Adipose tissue (tissue), 3 donors: ENCODE data around the gene MMP3. TPM values are rescaled to one million over a fixed set of nuclear protein-coding genes. Genes with fewer than 3 reads are reported as not detected.

Experiments
- H3K27ac ChIP-seq: one replicate; pipeline ENCODE4 v1.5.1; 2013; ENCODE audit warnings: low read depth, low read length
- WGBS, 3 donors: extraction: QIAGEN DNeasy Blood & Tissue Kit; methylation state at CpG; one replicate each; pipeline ENCODE4 v1.1.7; 2013; 5-methylcytosine and 5-hydroxymethylcytosine counted together
- polyA plus RNA-seq, 3 donors: library from polyadenylated mRNA; stranded (reverse); fragments of 200-250 nt; gene quantifications; one replicate each; pipeline ENCODE4 v1.2.3, GENCODE V29; 2013
- donor health status: healthy with polysubstance abuse.
- donor health status: Bipolar disorder and iron deficiency.
- donor health status: healthy.

MMP3 gene
- polyA plus RNA-seq, 3 donors, result 0.34 to 0.77 TPM; not detected in 1

GRCh38 chr11:102799681-102800340 is 43.6 kb downstream of the MMP3 start:
- H3K27ac ChIP-seq, result no peak overlapping the region
- WGBS, 3 donors, result 62 to 68% (median 65%) methylated on average over 6 of the region's 6 CpGs

- H3K27ac ChIP-seq, result no peak within 1 kb of the TSS
- 85 to 93% (median 90%) methylated on average over 7 of the region's 7 CpGs for WGBS, 3 donors
Observed at GRCh38 chr11:102798012-102798746, 45.2 kb downstream of the MMP3 start, which contains the start of gene MMP1. TSS of gene MMP1 (minus strand) at chr11:102798160. CDS start at chr11:102798092, 68 bp downstream.

GRCh38 chr11:102794382-102794781 is 49.0 kb downstream of the MMP3 start:
- H3K27ac ChIP-seq, result no peak overlapping the region

- H3K27ac ChIP-seq, result no peak overlapping the region
- WGBS, 3 donors, result 83 to 87% (median 86%) methylated on average over 6 of the region's 6 CpGs
Observed at GRCh38 chr11:102793677-102794290, 49.6 kb downstream of the MMP3 start.

- H3K27ac ChIP-seq, result no peak overlapping the region
- WGBS, 3 donors, result 60 to 86% (median 80%) methylated on average over 5 of the region's 5 CpGs
Observed at GRCh38 chr11:102792604-102793003, 50.8 kb downstream of the MMP3 start.

- WGBS, 3 donors, result 65 to 85% (median 83%) methylated on average over 4 of the region's 4 CpGs
Observed at GRCh38 chr11:102791271-102792036, 52.0 kb downstream of the MMP3 start.

GRCh38 chr11:102788334-102788995 is 54.9 kb downstream of the MMP3 start:
- 68 to 80% (median 76%) methylated on average over 8 of the region's 8 CpGs for WGBS, 3 donors
- no peak overlapping the region for H3K27ac ChIP-seq

More at GRCh38 chr11:102791271-102792036, 52.0 kb downstream of the MMP3 start:
- H3K27ac ChIP-seq, result no peak overlapping the region

Other genes starting within 250 kb of the MMP3 start
- gene MMP20, start 218.3 kb downstream of the MMP3 start, polyA plus RNA-seq, result not detected
- under 1 TPM in 1 of 3 donors, not detected in 2; 0.07 TPM for gene MMP27, start 137.8 kb downstream of the MMP3 start, polyA plus RNA-seq
- 1 to 10 TPM in 1 of 3 donors, under 1 TPM in 2; 0.31 to 5.2 (median 0.40) TPM for gene MMP8, start 118.7 kb downstream of the MMP3 start, polyA plus RNA-seq
- under 1 TPM in 2 of 3 donors, not detected in 1; 0.06 to 0.25 TPM for gene MMP10, start 63.0 kb downstream of the MMP3 start, polyA plus RNA-seq
- 1 to 10 TPM in 1 of 3 donors, under 1 TPM in 2; 0.09 to 1.1 (median 0.34) TPM for gene MMP1, start 45.4 kb downstream of the MMP3 start, polyA plus RNA-seq
- gene MMP12, start 31.4 kb upstream of the MMP3 start, polyA plus RNA-seq, result under 1 TPM in 2 of 3 donors, not detected in 1; 0.09 to 0.19 TPM
- gene MMP13, start 112.1 kb upstream of the MMP3 start, polyA plus RNA-seq, result not detected
- gene DCUN1D5, start 248.6 kb upstream of the MMP3 start, polyA plus RNA-seq, result 10 to 100 TPM; 14.5 to 29.4 (median 15.2) TPM